Loucy (cell line): ENCODE measurements around the gene SMG6.

Experiments used
- H2AFZ ChIP-seq: fragments of 200-600 bp; sonication (generic); 2 replicates; pipeline ENCODE4 v1.6.0; 2016; ENCODE audit warnings: antibody characterized with exemption, mild to moderate bottlenecking, low read length, moderate library complexity
- H3F3A ChIP-seq: fragments of 200-600 bp; 2 replicates; pipeline ENCODE4 v1.6.0; 2016; ENCODE audit warnings: antibody characterized with exemption, low read depth, mild to moderate bottlenecking
- H3K27me3 ChIP-seq: fragments of 200-600 bp; sonication (generic); 2 replicates; pipeline ENCODE4 v1.6.1; 2014; ENCODE audit warnings: low read length, mild to moderate bottlenecking; ENCODE audit not compliant: insufficient read depth, poor library complexity, severe bottlenecking
- H3K36me3 ChIP-seq: fragments of 200-600 bp; sonication (generic); 2 replicates; pipeline ENCODE4 v1.6.1; 2016; ENCODE audit warnings: low read length; ENCODE audit not compliant: insufficient read depth
- H3K4me1 ChIP-seq: fragments of 200-600 bp; sonication (generic); 2 replicates; pipeline ENCODE4 v1.5.1; 2014; ENCODE audit warnings: low read length, mild to moderate bottlenecking; ENCODE audit not compliant: insufficient read depth, poor library complexity, severe bottlenecking
- H3K4me2 ChIP-seq: fragments of 200-600 bp; sonication (generic); 2 replicates; pipeline ENCODE4 v1.6.0; 2014; ENCODE audit warnings: antibody characterized with exemption, low read length, low read depth, mild to moderate bottlenecking; ENCODE audit not compliant: poor library complexity, severe bottlenecking
- H3K4me3 ChIP-seq: fragments of 200-600 bp; sonication (generic); 2 replicates; pipeline ENCODE4 v1.5.1; 2014; ENCODE audit warnings: low read length, mild to moderate bottlenecking, mixed read lengths; ENCODE audit not compliant: poor library complexity, severe bottlenecking
- H3K79me2 ChIP-seq: fragments of 200-600 bp; sonication (generic); 2 replicates; pipeline ENCODE4 v1.6.1; 2014; ENCODE audit warnings: low read length; ENCODE audit not compliant: insufficient read depth
- H3K9ac ChIP-seq: fragments of 200-600 bp; sonication (generic); 2 replicates; pipeline ENCODE4 v1.6.0; 2014; ENCODE audit warnings: mild to moderate bottlenecking, low read depth, low read length, moderate library complexity; ENCODE audit not compliant: poor library complexity, severe bottlenecking
- H3K9me2 ChIP-seq: fragments of 200-600 bp; sonication (generic); replicated peaks from 2 replicates; pipeline ENCODE4 v1.6.1; 2016; ENCODE audit warnings: low read depth, low read length, mixed read lengths
- H3K9me3 ChIP-seq: fragments of 200-600 bp; sonication (generic); 2 replicates; pipeline ENCODE4 v1.6.1; 2014; ENCODE audit warnings: mild to moderate bottlenecking, antibody characterized with exemption, low read length, low read depth; ENCODE audit not compliant: insufficient read depth
- H4K20me1 ChIP-seq: fragments of 200-600 bp; sonication (generic); 2 replicates; pipeline ENCODE4 v1.6.0; 2014; ENCODE audit warnings: antibody characterized with exemption, low read length, mild to moderate bottlenecking; ENCODE audit not compliant: insufficient read depth, poor library complexity, severe bottlenecking
- CTCF ChIP-seq: fragments of 200-600 bp; sonication (generic); conservative IDR thresholded peaks from 2 replicates; pipeline ENCODE4 v1.5.1; 2014; ENCODE audit warnings: mild to moderate bottlenecking, antibody characterized with exemption, low read length
- EZH2phosphoT487 ChIP-seq: fragments of 200-600 bp; IDR thresholded peaks from 2 replicates; pipeline ENCODE4 v1.6.1; 2018; ENCODE audit warnings: antibody characterized with exemption, mild to moderate bottlenecking, moderate library complexity, borderline replicate concordance

SMG6 gene

DNA sequence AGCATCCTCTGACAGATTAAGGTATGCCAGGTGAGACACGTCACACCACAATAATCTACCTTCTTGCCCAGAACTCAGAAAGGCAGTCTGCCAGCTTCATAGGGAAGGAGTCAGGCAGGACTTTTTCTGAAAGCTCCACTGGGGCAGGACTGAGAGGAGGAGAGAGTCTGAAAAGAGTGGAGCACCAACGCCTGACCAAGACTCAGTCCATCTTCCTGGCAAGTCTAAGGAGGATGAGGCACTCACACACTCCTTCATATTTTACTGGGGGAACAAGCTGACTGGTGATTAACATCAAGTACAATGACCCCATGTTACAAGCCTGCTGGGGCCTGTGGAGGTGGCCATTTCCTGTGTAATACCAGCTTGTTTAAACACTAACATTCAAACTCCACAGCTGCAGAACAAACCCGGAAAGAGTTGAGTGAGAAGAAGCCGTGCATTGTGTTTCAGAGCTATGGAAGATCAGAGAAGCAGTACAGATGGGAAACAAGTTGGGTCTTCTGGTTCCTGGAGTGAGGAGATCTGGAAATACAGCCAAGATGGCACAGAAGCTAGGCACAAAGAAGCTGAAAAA is 126.3 kb downstream of the SMG6 start:
- Histone ChIP-seq H4K20me1 (no peaks in the 10 kb centered on the region), H3K4me1 (peaks cover 25% of the 10 kb centered on the region), H3K4me3 (peak overlapping the region; percentile 5), H3K9me3 (no peaks in the 10 kb centered on the region), H3K9me2 (no peaks in the 10 kb centered on the region), H3K79me2 (no peaks in the 10 kb centered on the region; the same call in 1 of the 2 replicates), H3K36me3 (peaks cover 86% of the 10 kb centered on the region; the same call in 1 of the 2 replicates), H3K27me3 (no peaks in the 10 kb centered on the region), H2AFZ (no peak overlapping the region), H3K4me2 (peak overlapping the region; percentile 45), H3F3A (no peaks in the 10 kb centered on the region), H3K9ac (peak overlapping the region; percentile 50)
- TF ChIP-seq CTCF (no peak), EZH2phosphoT487 (no peak)

GRCh38 chr17:2176499-2177169 is 127.0 kb downstream of the SMG6 start:
- peak overlapping the region; percentile 50 for H3K9ac ChIP-seq
- H3K4me3 ChIP-seq: no peak overlapping the region
- H3K9me3 ChIP-seq: no peaks in the 10 kb centered on the region
- H3F3A ChIP-seq: no peaks in the 10 kb centered on the region
- no peaks in the 10 kb centered on the region; the same call in 1 of the 2 replicates for H3K79me2 ChIP-seq
- H3K9me2 ChIP-seq: no peaks in the 10 kb centered on the region
- H4K20me1 ChIP-seq: no peaks in the 10 kb centered on the region
- peak overlapping the region; percentile 45 for H3K4me2 ChIP-seq
- TF ChIP-seq EZH2phosphoT487 (no peak), CTCF (no peak)
- peaks cover 86% of the 10 kb centered on the region; the same call in 1 of the 2 replicates for H3K36me3 ChIP-seq
- no peak overlapping the region for H2AFZ ChIP-seq
- peaks cover 25% of the 10 kb centered on the region for H3K4me1 ChIP-seq
- no peaks in the 10 kb centered on the region for H3K27me3 ChIP-seq

DNA sequence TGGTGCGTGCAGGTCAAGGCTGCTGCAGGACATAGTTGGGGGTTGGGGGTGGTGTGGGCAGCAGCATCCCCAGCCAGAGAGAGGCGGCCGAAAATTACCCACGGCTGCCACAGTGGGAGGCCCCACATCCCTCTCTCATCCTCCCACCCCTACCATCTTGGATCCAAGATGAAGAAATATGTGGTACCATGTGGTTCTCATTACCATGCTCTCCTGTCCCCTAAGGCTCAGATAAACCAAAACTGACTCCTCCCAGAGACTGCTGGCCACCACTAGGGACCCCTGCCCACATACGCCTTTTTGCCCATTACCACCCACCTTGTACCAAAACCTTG is 128.3 kb downstream of the SMG6 start:
- Histone ChIP-seq H3K27me3 (no peaks in the 10 kb centered on the region), H3F3A (no peaks in the 10 kb centered on the region), H3K79me2 (no peaks in the 10 kb centered on the region; the same call in 1 of the 2 replicates), H3K4me2 (no peak overlapping the region), H3K9me2 (no peaks in the 10 kb centered on the region), H3K9ac (no peak overlapping the region), H3K9me3 (no peaks in the 10 kb centered on the region), H3K4me3 (no peak overlapping the region), H3K4me1 (peaks cover 25% of the 10 kb centered on the region), H3K36me3 (peaks cover 82% of the 10 kb centered on the region; the same call in 1 of the 2 replicates), H2AFZ (no peak overlapping the region), H4K20me1 (no peaks in the 10 kb centered on the region)
- no peak for TF ChIP-seq EZH2phosphoT487
- TF ChIP-seq CTCF: no peak
